Panc1 (cell line): Measurements from ENCODE around the gene PLXNC1. TPM values are rescaled to one million over a fixed set of nuclear protein-coding genes. Genes with fewer than 3 reads are reported as not detected.

ENCODE experiments used
- ATAC-seq: fragments of 200-7000 bp; cut with Tn5 transposase; 2 replicates; pipeline ENCODE4 v1.9.1; 2020; ENCODE audit warnings: mild to moderate bottlenecking, moderate library complexity
- BruUV-seq: library from RNA; stranded (reverse); fragments of 400-500 nt; replicated peaks from 2 replicates; lab custom pipeline; 2021; lab: Mats Ljungman, UMichigan
- CTCF ChIA-PET: fragments of 300-600 bp; sonication (Branson Sonifier 250); formaldehyde crosslinking; loops from one replicate; lab custom pipeline; 2022; ENCODE audit warnings: antibody characterized with exemption; lab: Charles Lee
- POLR2A ChIA-PET: fragments of 300-600 bp; sonication (Branson Sonifier 250); formaldehyde crosslinking; loops from one replicate; lab custom pipeline; 2022; ENCODE audit warnings: antibody characterized with exemption; lab: Charles Lee
- DNase-seq: peaks from one replicate; pipeline ENCODE4 v3.0.0-alpha.2; 2010; ENCODE audit warnings: low read depth, low spot score
- H3K27ac ChIP-seq: 2 replicates; pipeline ENCODE4 v1.5.1; 2011; ENCODE audit warnings: mild to moderate bottlenecking, low read length, inconsistent platforms
- H3K27me3 ChIP-seq: fragments of 200-500 bp; sonication (Bioruptor generic); 2 replicates; pipeline ENCODE4 v1.6.0; 2014; ENCODE audit warnings: low read length, inconsistent platforms; ENCODE audit not compliant: control insufficient read depth, insufficient read depth
- H3K36me3 ChIP-seq: fragments of 200-500 bp; sonication (Bioruptor generic); 2 replicates; pipeline ENCODE4 v1.5.1; 2014; ENCODE audit warnings: inconsistent platforms, mild to moderate bottlenecking, low read length, moderate library complexity; ENCODE audit not compliant: control insufficient read depth, insufficient read depth
- H3K4me1 ChIP-seq: 2 replicates; pipeline ENCODE4 v1.5.1; 2011; ENCODE audit warnings: inconsistent platforms, mild to moderate bottlenecking, low read length, moderate library complexity; ENCODE audit not compliant: control insufficient read depth, insufficient read depth
- H3K4me3 ChIP-seq, 2 experiments: 2 replicates each; pipeline ENCODE4 v1.5.1; 2011 to 2012; ENCODE audit warnings: low read depth in 2 of 2, low read length in 2 of 2, mild to moderate bottlenecking in 2 of 2, inconsistent platforms in 1 of 2, moderate library complexity in 1 of 2
- H3K9me3 ChIP-seq: fragments of 200-500 bp; sonication (Bioruptor generic); 2 replicates; pipeline ENCODE4 v1.5.1; 2014; ENCODE audit warnings: low read depth, mild to moderate bottlenecking, inconsistent platforms, low read length, moderate library complexity; ENCODE audit not compliant: control insufficient read depth, insufficient read depth
- CTCF ChIP-seq: fragments of 450-650 bp; IDR thresholded peaks from 2 replicates; pipeline ENCODE4 v1.5.1; 2017; ENCODE audit warnings: mild to moderate bottlenecking
- POLR2AphosphoS5 ChIP-seq: IDR thresholded peaks from 2 replicates; pipeline ENCODE4 v1.6.1; 2012; ENCODE audit warnings: mild to moderate bottlenecking, low read depth, low read length, moderate library complexity
- REST ChIP-seq, 2 experiments: IDR thresholded peaks; 2 replicates each; pipeline ENCODE4 v1.6.1; 2011 to 2012; ENCODE audit warnings: low read depth in 2 of 2, control low read depth in 1 of 2, low read length in 1 of 2, mild to moderate bottlenecking in 1 of 2, moderate library complexity in 1 of 2; ENCODE audit not compliant: insufficient read depth in 1 of 2
- SIN3A ChIP-seq: IDR thresholded peaks from 2 replicates; pipeline ENCODE4 v1.6.1; 2012; ENCODE audit warnings: low read depth, mild to moderate bottlenecking, low read length, moderate library complexity, borderline replicate concordance; ENCODE audit not compliant: insufficient read depth
- TCF7L2 ChIP-seq: IDR thresholded peaks from 2 replicates; pipeline ENCODE4 v1.6.1; 2011; ENCODE audit warnings: mild to moderate bottlenecking, low read depth, low read length, inconsistent platforms
- in situ Hi-C: cut with HindIII; loops from 2 replicates; pipeline ENCODE4 v1.10.0; 2016; ENCODE audit warnings: low sequenced_read_pairs, low pct_unique_long_range_greater_than_20kb
- intact Hi-C: fragments of 100-400 bp; cut with micrococcal nuclease; formaldehyde crosslinking; loops from one replicate; pipeline ENCODE4 v1.10.0; 2022; ENCODE audit not compliant: unreplicated experiment
- total RNA-seq: library from RNA; stranded (reverse); gene quantifications from one replicate; pipeline ENCODE4 v1.2.1, GENCODE V29; 2021; ENCODE audit not compliant: unreplicated experiment

PLXNC1 gene
- total RNA-seq, 1 experiment from 2014 or later = 0.57 TPM

DNA sequence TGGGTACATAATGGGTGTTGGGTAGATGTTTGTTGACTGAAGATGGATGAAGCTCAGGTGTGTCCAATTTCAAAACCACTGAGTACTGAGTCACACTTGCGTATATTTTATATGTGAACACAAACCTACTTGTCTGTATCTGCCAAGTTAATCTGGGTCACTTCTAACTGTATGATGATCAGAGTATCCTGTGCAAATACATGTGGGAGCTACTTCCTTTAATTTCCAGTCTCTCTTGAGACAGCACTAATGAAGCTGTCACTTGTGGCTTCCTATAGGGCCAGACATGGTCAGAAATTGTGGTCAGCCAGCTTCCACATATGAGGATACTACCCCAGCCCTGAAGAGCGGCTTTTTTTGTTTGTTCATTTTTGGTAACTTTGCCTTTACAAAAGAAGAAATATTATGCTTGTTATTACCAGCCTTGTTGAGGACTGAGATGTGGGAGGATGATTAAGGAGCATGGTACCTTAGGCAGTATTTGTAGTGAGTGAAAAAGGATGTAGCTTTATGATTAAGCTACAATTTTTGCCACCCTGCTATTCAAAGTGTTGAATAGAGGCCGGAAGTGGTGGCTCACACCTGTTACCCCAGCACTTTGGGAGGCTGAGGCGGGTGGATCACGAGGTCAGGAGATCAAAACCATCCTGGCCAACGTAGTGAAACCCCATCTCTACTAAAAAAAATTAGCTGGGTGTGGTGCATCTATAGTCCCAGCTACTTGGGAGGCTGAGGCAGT, 32.4 kb downstream of the PLXNC1 start:
- ATAC-seq (no peak), DNase-seq (no peak)
- Histone ChIP-seq H3K4me3 (no peak overlapping the region), H3K9me3 (no peaks in the 10 kb centered on the region), H3K36me3 (no peaks in the 10 kb centered on the region), H3K27ac (no peak overlapping the region), H3K27me3 (peaks cover 11% of the 10 kb centered on the region), H3K4me1 (no peaks in the 10 kb centered on the region)
- POLR2A ChIA-PET = no interaction called here
- no TSS peak for BruUV-seq
- CTCF ChIA-PET = no interaction called here
- in situ Hi-C loops = no loop called here
- TF ChIP-seq REST (IDR thresholded peaks at IDR 0.05; ENCODE audit: insufficient read depth in 1 of 2, low read depth in 2 of 2, low read length in 1 of 2) (no peak), POLR2AphosphoS5 (no peak), TCF7L2 (no peak), SIN3A (no peak), CTCF (no peak)
- intact Hi-C loops = no loop called here

DNA sequence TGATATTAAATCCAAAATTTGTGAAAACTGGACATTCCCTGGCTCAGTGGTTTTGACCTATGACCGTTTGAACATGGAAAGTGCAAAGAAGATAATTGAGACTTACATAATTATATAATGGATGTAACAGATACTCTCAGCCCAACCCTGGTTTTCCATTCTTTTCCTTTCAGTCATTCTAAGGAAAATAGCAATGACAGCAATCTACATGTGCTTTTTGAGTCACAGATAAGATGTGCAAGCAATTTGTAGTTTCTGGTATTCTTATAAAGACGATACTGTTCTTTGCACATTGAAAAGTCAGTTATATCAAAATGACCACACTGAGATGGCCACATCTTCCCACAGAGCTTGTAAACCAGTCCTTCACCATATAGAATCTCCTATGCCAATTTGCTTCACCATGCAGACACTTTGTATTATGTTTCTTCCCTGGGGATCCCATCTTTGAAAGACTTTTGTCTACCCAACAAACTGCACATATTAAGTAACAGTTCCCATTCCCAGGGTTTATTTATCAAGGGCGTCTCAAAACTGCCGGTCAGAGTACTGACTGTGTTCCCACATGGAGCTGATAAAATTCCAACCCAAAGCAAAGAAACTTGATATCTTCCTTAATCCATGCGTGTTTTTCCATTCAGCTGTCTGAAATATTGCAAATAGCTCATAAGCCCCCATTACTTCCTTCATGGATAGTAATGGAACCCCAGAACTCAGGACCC, 34.8 kb downstream of the PLXNC1 start:
- TF ChIP-seq CTCF (no peak), SIN3A (no peak), REST (IDR thresholded peaks at IDR 0.05; ENCODE audit: insufficient read depth in 1 of 2, low read depth in 2 of 2, low read length in 1 of 2) (no peak), POLR2AphosphoS5 (no peak), TCF7L2 (no peak)
- POLR2A ChIA-PET = no interaction called here
- Histone ChIP-seq H3K4me3 (no peak overlapping the region), H3K36me3 (no peaks in the 10 kb centered on the region), H3K9me3 (no peaks in the 10 kb centered on the region), H3K27me3 (peaks cover 4% of the 10 kb centered on the region), H3K4me1 (no peaks in the 10 kb centered on the region), H3K27ac (no peak overlapping the region)
- BruUV-seq = no TSS peak
- in situ Hi-C loops = no loop called here
- CTCF ChIA-PET = no interaction called here
- no peak for DNase-seq
- intact Hi-C loops = no loop called here
- ATAC-seq = no peak
